Type B pancreatic cell (in vitro differentiated cells): ENCODE data around the gene TEAD1. TPM values are rescaled to one million over a fixed set of nuclear protein-coding genes. Genes with fewer than 3 reads are reported as not detected.

Experiments used
- DNase-seq: peaks from one replicate; pipeline ENCODE4 v3.0.0; 2021; ENCODE audit warnings: mixed read lengths; ENCODE audit not compliant: unreplicated experiment; ENCODE audit errors: extremely low spot score
- H3K27ac Mint-ChIP-seq: 2 replicates; pipeline ENCODE4 v1.8.0; 2021; ENCODE audit warnings: mild to moderate bottlenecking, mixed read lengths
- H3K27me3 Mint-ChIP-seq: 2 replicates; pipeline ENCODE4 v1.8.0; 2021; ENCODE audit warnings: mixed read lengths
- H3K36me3 Mint-ChIP-seq: 2 replicates; pipeline ENCODE4 v1.8.0; 2021; ENCODE audit warnings: mixed read lengths
- H3K4me1 Mint-ChIP-seq: one replicate; pipeline ENCODE4 v1.8.0; 2021; ENCODE audit warnings: mixed read lengths; ENCODE audit not compliant: unreplicated experiment
- H3K4me3 Mint-ChIP-seq: 2 replicates; pipeline ENCODE4 v1.8.0; 2021; ENCODE audit warnings: mild to moderate bottlenecking, mixed read lengths
- H3K9me3 Mint-ChIP-seq: 2 replicates; pipeline ENCODE4 v1.8.0; 2021; ENCODE audit warnings: mixed read lengths
- total RNA-seq: library from RNA; stranded (reverse); gene quantifications from 2 replicates; pipeline ENCODE4 v1.2.1, GENCODE V29; 2021; ENCODE audit warnings: low replicate concordance
- TF ChIP-seq, protein P1 (sequence below): fragments of 200-600 bp; sonication (generic); conservative IDR thresholded peaks from 2 replicates; pipeline ENCODE4 v1.5.0; 2021; ENCODE audit warnings: antibody characterized with exemption, mild to moderate bottlenecking

The TEAD1 gene
- total RNA-seq, 1 donor from 2014 or later: 91.8 TPM

DNA sequence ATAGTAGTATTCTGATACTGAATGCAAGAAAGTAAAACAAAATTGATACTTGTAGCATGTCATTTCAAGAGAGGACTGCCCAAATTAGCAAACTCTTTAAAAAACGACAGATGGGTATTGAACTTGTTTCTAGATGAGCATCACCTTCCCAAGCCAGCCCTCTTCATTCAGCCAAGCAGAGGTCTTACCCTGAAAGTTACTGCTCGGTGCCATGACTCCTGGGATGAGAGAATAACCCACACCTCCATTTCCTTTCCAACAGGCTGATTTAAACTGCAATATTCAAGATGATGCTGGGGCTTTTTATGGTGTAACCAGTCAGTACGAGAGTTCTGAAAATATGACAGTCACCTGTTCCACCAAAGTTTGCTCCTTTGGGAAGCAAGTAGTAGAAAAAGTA lies 250.4 kb downstream of the TEAD1 start:
- H3K36me3 Mint-ChIP-seq: peaks cover 18% of the 10 kb centered on the region
- H3K9me3 Mint-ChIP-seq: no peaks in the 10 kb centered on the region
- H3K4me3 Mint-ChIP-seq: no peak overlapping the region
- DNase-seq: no peak
- H3K27me3 Mint-ChIP-seq: no peaks in the 10 kb centered on the region
- H3K27ac Mint-ChIP-seq: no peak overlapping the region
- TF ChIP-seq, protein P1, sequence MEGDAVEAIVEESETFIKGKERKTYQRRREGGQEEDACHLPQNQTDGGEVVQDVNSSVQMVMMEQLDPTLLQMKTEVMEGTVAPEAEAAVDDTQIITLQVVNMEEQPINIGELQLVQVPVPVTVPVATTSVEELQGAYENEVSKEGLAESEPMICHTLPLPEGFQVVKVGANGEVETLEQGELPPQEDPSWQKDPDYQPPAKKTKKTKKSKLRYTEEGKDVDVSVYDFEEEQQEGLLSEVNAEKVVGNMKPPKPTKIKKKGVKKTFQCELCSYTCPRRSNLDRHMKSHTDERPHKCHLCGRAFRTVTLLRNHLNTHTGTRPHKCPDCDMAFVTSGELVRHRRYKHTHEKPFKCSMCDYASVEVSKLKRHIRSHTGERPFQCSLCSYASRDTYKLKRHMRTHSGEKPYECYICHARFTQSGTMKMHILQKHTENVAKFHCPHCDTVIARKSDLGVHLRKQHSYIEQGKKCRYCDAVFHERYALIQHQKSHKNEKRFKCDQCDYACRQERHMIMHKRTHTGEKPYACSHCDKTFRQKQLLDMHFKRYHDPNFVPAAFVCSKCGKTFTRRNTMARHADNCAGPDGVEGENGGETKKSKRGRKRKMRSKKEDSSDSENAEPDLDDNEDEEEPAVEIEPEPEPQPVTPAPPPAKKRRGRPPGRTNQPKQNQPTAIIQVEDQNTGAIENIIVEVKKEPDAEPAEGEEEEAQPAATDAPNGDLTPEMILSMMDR: no peak
- peaks cover 7% of the 10 kb centered on the region for H3K4me1 Mint-ChIP-seq

DNA sequence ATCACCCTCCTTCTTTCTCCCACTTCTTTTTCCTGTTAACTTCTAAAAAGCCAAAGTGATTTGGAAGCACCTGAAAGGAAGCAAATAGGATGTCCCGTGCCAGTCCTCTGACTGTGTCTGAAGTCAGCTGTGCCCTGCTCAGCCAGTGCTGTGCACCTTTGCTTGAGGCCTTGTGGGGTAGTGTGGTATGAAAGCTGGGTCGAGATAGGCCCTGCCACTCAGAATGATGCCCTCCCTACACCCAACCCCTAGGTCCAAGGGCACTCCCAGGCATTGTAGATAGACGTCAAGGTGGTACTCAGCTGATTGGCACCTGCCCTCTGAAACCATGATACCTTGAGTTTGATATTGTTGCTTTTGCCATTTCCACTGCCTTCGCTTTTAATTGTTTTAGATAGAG lies 251.3 kb downstream of the TEAD1 start:
- Mint-ChIP-seq H3K27me3 (no peaks in the 10 kb centered on the region), H3K4me1 (peaks cover 7% of the 10 kb centered on the region), H3K36me3 (peaks cover 24% of the 10 kb centered on the region), H3K9me3 (no peaks in the 10 kb centered on the region), H3K4me3 (no peak overlapping the region), H3K27ac (no peak overlapping the region)
- TF ChIP-seq, protein P1: no peak
- no peak for DNase-seq

DNA sequence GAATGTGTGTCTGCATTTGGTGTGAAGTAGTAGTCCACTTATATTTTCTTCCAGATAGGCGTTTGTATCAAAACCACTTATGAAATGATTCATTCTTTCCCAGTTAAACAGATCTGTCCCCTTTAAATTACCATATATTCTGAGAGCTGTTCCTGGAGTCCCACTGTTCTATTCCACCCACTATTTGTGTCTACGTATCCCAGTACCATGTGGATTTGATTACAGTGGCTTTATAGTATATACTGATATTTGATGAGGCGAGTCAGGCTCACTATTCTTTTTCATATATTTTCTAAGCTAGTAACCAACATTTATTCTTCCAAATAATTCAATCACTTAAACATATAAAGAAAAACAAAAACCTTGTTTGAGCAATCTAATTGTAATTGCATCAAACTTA lies 253.0 kb downstream of the TEAD1 start:
- H3K4me3 Mint-ChIP-seq: no peak overlapping the region
- no peak overlapping the region for H3K27ac Mint-ChIP-seq
- no peak for DNase-seq
- no peaks in the 10 kb centered on the region for H3K9me3 Mint-ChIP-seq
- TF ChIP-seq, protein P1: no peak
- H3K4me1 Mint-ChIP-seq: peaks cover 7% of the 10 kb centered on the region
- no peaks in the 10 kb centered on the region for H3K27me3 Mint-ChIP-seq
- peaks cover 27% of the 10 kb centered on the region for H3K36me3 Mint-ChIP-seq

DNA sequence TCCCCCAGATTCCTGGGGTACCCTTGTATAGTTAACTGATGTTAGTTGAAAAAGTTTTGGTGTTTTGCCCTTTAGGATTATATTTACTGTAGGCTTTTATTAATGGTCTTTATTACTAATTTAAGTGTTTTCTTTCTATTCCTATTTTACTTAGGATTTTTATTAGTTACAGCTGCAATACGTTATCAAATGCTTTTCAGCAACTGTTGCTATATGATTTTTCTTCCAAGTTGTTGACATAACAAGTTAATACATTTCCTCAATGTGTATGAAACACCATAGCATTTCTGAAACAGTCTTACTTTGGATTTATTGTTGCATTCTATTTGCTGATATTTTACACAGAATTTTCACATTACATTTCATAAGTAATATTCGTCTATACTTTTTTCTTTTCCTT lies 253.7 kb downstream of the TEAD1 start:
- no peak overlapping the region for H3K27ac Mint-ChIP-seq
- TF ChIP-seq, protein P1: no peak
- DNase-seq: no peak
- no peaks in the 10 kb centered on the region for H3K27me3 Mint-ChIP-seq
- peaks cover 27% of the 10 kb centered on the region for H3K36me3 Mint-ChIP-seq
- H3K4me1 Mint-ChIP-seq: peaks cover 7% of the 10 kb centered on the region
- no peak overlapping the region for H3K4me3 Mint-ChIP-seq
- H3K9me3 Mint-ChIP-seq: no peaks in the 10 kb centered on the region

DNA sequence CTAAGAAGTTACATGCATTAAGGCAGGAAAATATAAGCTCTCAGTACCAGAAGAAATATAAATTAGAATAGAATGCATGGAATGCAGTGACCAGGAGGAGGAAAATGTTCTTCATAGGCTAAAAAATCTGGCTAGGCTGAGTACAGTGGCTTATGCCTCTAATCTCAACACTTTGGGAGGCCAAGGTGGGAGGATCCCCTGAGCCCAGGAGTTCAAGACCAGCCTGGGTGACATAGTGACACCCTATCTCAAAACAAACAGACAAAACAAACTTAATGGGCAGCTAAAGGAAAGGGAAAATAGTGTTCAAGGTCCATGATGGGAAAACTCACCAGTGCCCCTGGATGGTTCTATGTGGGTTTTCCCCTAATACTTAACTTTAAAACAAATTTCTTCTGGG lies 256.6 kb downstream of the TEAD1 start:
- Mint-ChIP-seq H3K9me3 (peaks cover 4% of the 10 kb centered on the region), H3K36me3 (peaks cover 34% of the 10 kb centered on the region), H3K27me3 (no peaks in the 10 kb centered on the region), H3K4me1 (peaks cover 9% of the 10 kb centered on the region), H3K4me3 (no peak overlapping the region), H3K27ac (peak overlapping the region; percentile 29)
- TF ChIP-seq, protein P1: no peak
- DNase-seq: no peak

DNA sequence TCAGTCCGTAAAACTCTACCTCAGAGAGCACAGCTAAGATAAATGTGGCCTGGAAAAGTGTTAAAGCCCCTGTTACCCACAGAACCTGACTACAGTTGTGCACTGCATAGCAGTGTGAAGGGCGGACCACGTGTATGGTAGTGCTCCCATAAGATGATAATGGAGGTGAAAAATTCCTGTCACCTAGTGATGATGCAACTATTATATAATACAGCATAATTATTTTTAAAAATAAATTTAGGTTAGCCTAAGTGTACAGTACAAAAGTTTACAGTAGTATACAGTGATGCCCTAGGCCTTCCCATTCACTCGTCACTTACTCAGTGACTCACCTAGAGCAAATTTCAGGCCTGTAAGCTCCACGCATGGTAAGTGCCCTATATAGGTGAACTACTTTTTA lies 258.3 kb downstream of the TEAD1 start:
- no peaks in the 10 kb centered on the region for H3K27me3 Mint-ChIP-seq
- peaks cover 4% of the 10 kb centered on the region for H3K9me3 Mint-ChIP-seq
- no peak overlapping the region for H3K27ac Mint-ChIP-seq
- TF ChIP-seq, protein P1: no peak
- H3K36me3 Mint-ChIP-seq: peaks cover 30% of the 10 kb centered on the region
- no peak for DNase-seq
- peaks cover 4% of the 10 kb centered on the region for H3K4me1 Mint-ChIP-seq
- H3K4me3 Mint-ChIP-seq: no peak overlapping the region
